ENCODE results near the gene STX1A. TPM values are rescaled to one million over a fixed set of nuclear protein-coding genes. Genes with fewer than 3 reads are reported as not detected.

Gene STX1A
- total RNA-seq, 2 experiments from 2014 or later, result 5.3 to 5.7 TPM

DNA sequence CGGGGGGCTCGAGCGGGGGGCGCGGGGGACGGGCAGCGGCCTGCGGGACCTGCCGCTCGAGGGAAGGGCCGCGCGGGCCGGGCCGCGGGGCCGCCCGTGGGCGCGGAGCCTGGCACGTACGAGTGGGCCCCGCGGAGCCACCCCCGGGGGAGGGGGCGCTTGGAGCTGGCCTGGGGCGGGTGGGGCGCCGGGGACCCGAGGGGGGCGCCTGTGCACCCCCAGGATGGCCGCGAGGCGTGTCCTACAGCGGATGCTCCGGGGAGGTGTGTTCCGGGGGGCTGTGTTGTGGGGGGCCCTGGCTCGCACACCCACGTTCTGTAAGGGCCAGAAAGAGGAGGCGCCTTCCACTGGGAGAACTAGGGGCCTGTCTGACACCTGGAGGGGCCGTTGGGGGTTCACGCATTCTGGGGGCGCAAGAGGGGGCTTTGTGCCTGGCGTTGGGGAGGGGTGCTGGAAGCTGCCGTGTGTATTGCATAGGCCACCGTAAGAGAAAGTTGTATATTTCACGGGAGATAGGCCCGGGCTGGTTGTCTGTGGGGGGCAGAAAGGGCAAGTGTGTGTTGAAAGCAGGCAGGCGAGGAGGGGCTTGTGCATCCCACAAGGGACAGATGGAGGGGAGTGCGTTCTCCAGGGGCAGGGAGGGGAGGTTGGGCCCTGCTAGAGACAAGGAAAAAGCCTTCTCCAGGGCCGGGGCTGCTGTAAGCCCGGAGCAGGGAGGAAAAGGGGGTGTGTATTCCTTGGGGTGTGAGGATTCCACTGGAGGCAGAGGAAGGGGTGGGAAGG lies 51.2 kb downstream of the STX1A start:
- no peaks in the 10 kb centered on the region for H4K20me1 ChIP-seq (ENCODE audit: insufficient read depth, low read length)
- H3K4me1 ChIP-seq (ENCODE audit: insufficient read depth, low read length, poor library complexity, severe bottlenecking), result peaks cover 11% of the 10 kb centered on the region
- H3K79me2 ChIP-seq (ENCODE audit: insufficient read depth, low read depth, low read length), result no peaks in the 10 kb centered on the region
- no peaks in the 10 kb centered on the region for H3K9me2 ChIP-seq (ENCODE audit: insufficient read depth, low read length)
- TF ChIP-seq, protein P1, sequence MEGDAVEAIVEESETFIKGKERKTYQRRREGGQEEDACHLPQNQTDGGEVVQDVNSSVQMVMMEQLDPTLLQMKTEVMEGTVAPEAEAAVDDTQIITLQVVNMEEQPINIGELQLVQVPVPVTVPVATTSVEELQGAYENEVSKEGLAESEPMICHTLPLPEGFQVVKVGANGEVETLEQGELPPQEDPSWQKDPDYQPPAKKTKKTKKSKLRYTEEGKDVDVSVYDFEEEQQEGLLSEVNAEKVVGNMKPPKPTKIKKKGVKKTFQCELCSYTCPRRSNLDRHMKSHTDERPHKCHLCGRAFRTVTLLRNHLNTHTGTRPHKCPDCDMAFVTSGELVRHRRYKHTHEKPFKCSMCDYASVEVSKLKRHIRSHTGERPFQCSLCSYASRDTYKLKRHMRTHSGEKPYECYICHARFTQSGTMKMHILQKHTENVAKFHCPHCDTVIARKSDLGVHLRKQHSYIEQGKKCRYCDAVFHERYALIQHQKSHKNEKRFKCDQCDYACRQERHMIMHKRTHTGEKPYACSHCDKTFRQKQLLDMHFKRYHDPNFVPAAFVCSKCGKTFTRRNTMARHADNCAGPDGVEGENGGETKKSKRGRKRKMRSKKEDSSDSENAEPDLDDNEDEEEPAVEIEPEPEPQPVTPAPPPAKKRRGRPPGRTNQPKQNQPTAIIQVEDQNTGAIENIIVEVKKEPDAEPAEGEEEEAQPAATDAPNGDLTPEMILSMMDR (conservative IDR thresholded peaks at IDR 0.05; ENCODE audit: low read length), result no peak
- no peak for TF ChIP-seq EZH2phosphoT487 (IDR thresholded peaks at IDR 0.05; ENCODE audit: borderline replicate concordance, low read depth, low read length)
- peaks cover under 1% of the 10 kb centered on the region; the same call in 1 of the 2 replicates for H3K9me3 ChIP-seq (ENCODE audit: low read length)
- no peak overlapping the region for H3K27ac ChIP-seq (ENCODE audit: low read depth, low read length, poor library complexity, severe bottlenecking)
- H3K4me2 ChIP-seq (ENCODE audit: low read length), result peak overlapping the region; percentile 97
- BruUV-seq (replicated peaks), result no TSS peak
- peak overlapping the region; percentile 80 for H3K4me3 ChIP-seq (ENCODE audit: low read depth, low read length, poor library complexity, severe bottlenecking)
- peak overlapping the region; percentile 78; the same call in 1 of the 2 replicates for H2AFZ ChIP-seq (ENCODE audit: low read length)
- H3K36me3 ChIP-seq (ENCODE audit: insufficient read depth, low read length), result no peaks in the 10 kb centered on the region
- intact Hi-C loops (cut with micrococcal nuclease; ENCODE audit: unreplicated experiment), result loop anchor here (1.0 to 5.0 kb wide), 2 partner anchors 15 to 64 kb away; partner anchors contain the start of genes BUD23 and DNAJC30
- ChIA-PET CTCF (ENCODE audit: unreplicated experiment) (no interaction called here), POLR2A (interaction anchor here (0.6 kb wide), 1 partner anchor 64 kb away, joined by 3 read pairs; no protein-coding TSS in a partner anchor)
- DNase-seq (ENCODE audit: low spot score), result peak; percentile 33

DNA sequence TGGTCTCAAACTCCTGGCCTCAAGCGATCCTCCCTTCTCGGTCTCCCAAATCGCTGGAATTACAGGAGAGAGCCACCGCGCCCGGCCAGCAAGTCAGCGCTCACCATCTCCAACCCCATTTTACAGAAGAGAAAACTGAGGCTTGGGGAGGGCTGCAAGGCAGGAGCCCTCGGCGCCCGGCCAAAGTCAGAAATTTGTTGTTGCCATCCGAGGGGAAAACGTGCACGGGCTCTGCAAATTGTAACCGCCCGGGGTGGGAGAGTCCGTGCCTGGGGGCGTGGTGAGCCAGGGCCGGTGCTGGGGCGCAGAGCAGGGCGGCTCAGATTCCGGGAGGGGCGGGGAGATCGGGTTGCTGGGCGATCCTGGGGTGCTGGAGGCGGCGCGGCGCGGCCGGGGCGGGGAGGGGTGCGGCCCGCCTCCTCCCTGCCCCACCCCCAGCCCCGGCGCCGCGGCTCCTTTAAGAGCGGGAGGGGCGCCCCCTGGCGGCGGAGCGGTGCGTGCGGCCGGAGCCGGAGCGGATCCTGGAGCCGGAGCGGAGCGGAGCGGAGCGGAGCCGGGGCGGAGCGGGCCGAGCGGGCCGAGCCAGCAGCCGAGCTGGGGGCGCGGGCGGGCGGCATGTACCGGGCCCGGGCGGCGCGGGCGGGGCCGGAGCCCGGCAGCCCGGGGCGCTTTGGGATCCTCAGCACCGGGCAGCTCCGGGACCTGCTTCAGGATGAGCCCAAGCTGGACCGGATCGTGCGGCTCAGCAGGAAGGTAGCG lies 51.9 kb downstream of the STX1A start, which contains the start of gene VPS37D:
TSS of gene VPS37D (plus strand) at position 488 of the 759 bp plus-strand sequence. CDS start at position 616, 128 bp downstream.
- H2AFZ ChIP-seq (ENCODE audit: low read length), result peak within 1 kb of the TSS; percentile 78
- H3K27ac ChIP-seq (ENCODE audit: low read depth, low read length, poor library complexity, severe bottlenecking), result no peak within 1 kb of the TSS
- no TSS peak for BruUV-seq (replicated peaks)
- H3K36me3 ChIP-seq (ENCODE audit: insufficient read depth, low read length), result no peaks in the 10 kb centered on the region
- no peaks in the 10 kb centered on the region for H4K20me1 ChIP-seq (ENCODE audit: insufficient read depth, low read length)
- H3K79me2 ChIP-seq (ENCODE audit: insufficient read depth, low read depth, low read length), result no peaks in the 10 kb centered on the region
- H3K4me3 ChIP-seq (ENCODE audit: low read depth, low read length, poor library complexity, severe bottlenecking), result peak within 1 kb of the TSS; percentile 80
- H3K9me2 ChIP-seq (ENCODE audit: insufficient read depth, low read length), result no peaks in the 10 kb centered on the region
- DNase-seq (ENCODE audit: low spot score), result peak; percentile 91
- ChIA-PET POLR2A (interaction anchor here (0.6 kb wide), 1 partner anchor 65 kb away, joined by 3 read pairs; no protein-coding TSS in a partner anchor), CTCF (ENCODE audit: unreplicated experiment) (no interaction called here)
- H3K4me1 ChIP-seq (ENCODE audit: insufficient read depth, low read length, poor library complexity, severe bottlenecking), result peaks cover 11% of the 10 kb centered on the region
- TF ChIP-seq, protein P1 (conservative IDR thresholded peaks at IDR 0.05; ENCODE audit: low read length), result peak; percentile 75
- TF ChIP-seq EZH2phosphoT487 (IDR thresholded peaks at IDR 0.05; ENCODE audit: borderline replicate concordance, low read depth, low read length), result no peak
- intact Hi-C loops (cut with micrococcal nuclease; ENCODE audit: unreplicated experiment), result loop anchor here (1.0 to 5.0 kb wide), 3 partner anchors 16 to 65 kb away; partner anchors contain the start of genes BUD23 and DNAJC30
- peaks cover 8% of the 10 kb centered on the region; the same call in 1 of the 2 replicates for H3K9me3 ChIP-seq (ENCODE audit: low read length)
- H3K4me2 ChIP-seq (ENCODE audit: low read length), result peak within 1 kb of the TSS; percentile 97

All from OCI-LY7 (cell line).